HG03135 (cell line): Measurements from ENCODE around the gene GRK4.
"Not testable (repeated sequence)": the region's sequence is repeated elsewhere in the genome, so short reads cannot be mapped to it uniquely, and the experiment has no call there.

ENCODE experiments used
- ATAC-seq: cut with Tn5 transposase; IDR thresholded peaks from one replicate; pipeline ENCODE4 v1.9.1; 2021; ENCODE audit warnings: mild to moderate bottlenecking, moderate library complexity; ENCODE audit not compliant: unreplicated experiment

The GRK4 gene

GRCh38 chr4:2930758-2931511 lies 32.4 kb upstream of the GRK4 start:
- no peak for ATAC-seq

GRCh38 chr4:2931512-2932301 lies 31.7 kb upstream of the GRK4 start:
- ATAC-seq, result no peak

- ATAC-seq, result no peak
Measured at GRCh38 chr4:2932321-2932950, 30.9 kb upstream of the GRK4 start.

- no peak for ATAC-seq
Measured at GRCh38 chr4:2932951-2933565, 30.3 kb upstream of the GRK4 start.

DNA sequence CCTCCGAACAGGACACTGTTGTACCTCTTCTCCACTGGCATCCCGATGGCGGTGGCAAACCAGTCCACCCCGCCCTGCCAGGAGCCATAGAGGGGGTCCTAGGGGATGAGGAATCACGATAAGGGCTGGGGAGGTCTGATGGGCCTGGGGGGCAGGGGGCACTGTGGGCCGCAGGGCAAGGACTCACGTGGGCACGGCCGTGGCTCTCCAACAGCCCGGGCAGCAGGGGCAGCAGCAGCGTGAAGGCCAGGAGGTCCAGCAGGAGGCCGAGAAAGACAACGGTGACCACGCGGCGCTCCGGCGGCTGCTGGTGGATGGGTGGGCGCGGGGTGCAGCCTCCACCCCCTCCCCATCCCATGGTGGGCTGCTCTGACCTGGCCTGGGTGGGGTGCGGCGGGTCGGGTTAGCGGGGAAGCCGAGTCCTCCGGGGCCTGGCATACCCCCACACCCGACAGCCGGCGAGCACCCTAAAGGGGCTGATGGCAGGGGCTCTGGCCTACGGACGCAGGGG lies 29.8 kb upstream of the GRK4 start:
- no peak for ATAC-seq

- ATAC-seq, result no peak
Measured at GRCh38 chr4:2934077-2934812, 29.1 kb upstream of the GRK4 start.

DNA sequence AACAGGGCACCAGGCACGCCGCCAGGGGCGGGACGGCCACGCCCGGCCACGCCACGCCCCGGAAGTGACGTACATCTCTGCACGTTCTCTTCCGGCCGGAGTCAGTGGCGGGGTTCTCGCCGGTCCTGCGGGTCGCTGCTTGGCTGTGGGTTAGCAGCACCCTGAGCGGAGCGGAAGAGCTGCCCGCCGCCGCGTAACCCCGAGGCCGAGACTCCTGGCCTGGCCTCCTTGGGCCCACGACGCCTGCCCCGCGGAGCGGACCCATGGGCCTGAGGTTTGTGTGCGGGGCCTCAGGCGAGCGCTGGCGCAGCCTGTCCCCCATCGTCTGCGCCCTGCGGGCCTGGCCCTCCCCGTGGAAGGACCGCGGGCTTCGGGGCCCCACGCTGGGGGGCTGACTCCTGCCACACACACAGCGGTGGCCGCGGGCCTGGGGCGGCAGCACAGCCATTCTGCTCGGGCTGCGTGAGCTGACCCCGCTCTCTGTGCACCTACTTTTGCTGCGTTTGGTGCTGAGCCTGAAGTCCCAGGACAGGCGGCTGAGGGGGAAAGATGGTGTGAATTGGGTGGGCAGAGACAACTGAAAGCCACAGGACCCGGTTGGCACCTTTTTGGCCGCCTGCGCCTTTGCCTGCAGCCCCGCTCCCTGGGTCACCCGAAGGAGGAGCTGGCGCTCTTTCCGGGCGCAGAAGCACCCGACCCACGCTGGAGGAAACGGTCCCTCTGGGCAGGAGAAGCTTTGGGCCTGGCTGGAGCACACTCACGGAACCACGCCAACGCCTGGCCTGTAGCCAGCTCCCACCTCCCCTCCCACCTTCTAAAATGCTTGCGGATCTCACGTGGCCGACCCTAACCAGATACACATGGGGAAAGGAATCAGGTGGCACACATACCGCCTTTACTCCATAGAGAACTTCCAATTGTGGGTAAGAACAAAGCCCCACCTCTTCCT lies 28.3 kb upstream of the GRK4 start:
- ATAC-seq, result peak; percentile 51

GRCh38 chr4:2935762-2936743 lies 27.3 kb upstream of the GRK4 start:
- ATAC-seq, result no peak

GRCh38 chr4:2936773-2937145 lies 26.6 kb upstream of the GRK4 start:
- ATAC-seq, result no peak

DNA sequence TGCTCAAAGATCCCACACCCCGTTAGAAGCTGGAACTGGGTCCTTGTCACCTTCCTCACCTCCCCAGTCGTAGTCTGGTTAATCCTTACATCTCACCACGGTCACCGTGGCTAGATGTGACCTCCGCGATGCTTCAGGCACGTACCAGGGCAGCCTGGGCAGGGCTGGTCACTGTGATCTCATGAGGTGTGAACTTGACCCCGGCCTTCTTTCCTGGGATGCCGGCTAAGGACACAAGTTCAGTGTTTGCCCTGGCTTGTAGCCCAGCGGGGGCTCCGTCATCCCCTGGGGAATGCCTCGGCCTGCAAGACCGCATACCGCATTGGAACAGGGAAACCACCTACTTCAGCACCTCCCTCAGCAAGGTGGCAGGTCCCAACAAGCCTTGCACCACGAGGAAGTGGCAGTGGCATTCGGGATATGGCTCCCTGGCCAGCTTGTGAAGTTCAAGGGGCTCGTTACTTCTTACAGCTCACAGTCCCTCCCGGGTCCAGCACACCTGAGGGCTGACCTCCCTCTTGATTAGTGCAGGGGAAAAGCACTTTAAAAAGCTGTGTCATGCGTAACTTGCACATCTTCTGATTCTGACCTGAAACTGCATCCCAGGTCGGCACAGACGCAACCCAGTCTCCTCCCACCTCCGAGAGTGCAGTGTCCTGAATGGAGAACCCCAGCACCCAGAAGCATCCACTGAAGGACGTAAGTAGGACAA lies 26.1 kb upstream of the GRK4 start:
- ATAC-seq, result no peak

GRCh38 chr4:2937986-2938385 lies 25.4 kb upstream of the GRK4 start:
- no peak for ATAC-seq

DNA sequence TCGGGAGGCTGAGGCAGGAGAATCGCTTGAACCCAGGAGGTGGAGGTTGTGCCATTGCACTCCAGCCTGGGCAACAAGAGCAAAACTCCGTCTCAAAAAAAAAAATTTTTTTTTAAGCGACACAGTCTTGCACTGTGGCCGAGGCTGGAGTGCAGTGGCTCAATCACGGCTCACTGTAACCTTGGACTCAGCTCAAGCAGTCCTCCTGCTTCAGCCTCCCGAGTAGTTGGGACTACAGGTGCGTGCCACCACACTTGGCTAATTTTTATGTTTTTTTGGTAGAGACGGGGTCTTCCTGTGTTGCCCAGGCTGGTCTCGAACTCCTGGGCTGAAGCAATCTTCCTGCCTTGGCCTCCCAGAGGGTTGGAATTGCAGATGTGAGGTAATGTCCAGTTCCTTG lies 25.0 kb upstream of the GRK4 start:
- not testable (repeated sequence) for ATAC-seq

GRCh38 chr4:2938906-2939305 lies 24.5 kb upstream of the GRK4 start:
- ATAC-seq, result no peak

GRCh38 chr4:2939383-2940243 lies 23.8 kb upstream of the GRK4 start:
- ATAC-seq, result no peak

GRCh38 chr4:2940267-2941137 lies 22.9 kb upstream of the GRK4 start:
- no peak for ATAC-seq
